Keratinocyte (primary cell): ENCODE data around the gene PPRC1. TPM values are rescaled to one million over a fixed set of nuclear protein-coding genes. Genes with fewer than 3 reads are reported as not detected.

Experiments
- DNase-seq: peaks from one replicate; pipeline ENCODE4 v3.0.0-alpha.2; 2011; ENCODE audit warnings: low read depth, missing footprints, low spot score
- FAIRE-seq: peaks from 2 replicates; lab custom pipeline; 2011; peaks lifted over from hg19 to GRCh38; lab: Jason Lieb, UNC
- H2AFZ ChIP-seq: 2 replicates; pipeline ENCODE4 v1.6.0; 2012; ENCODE audit warnings: low read length, control low read depth, inconsistent platforms; ENCODE audit not compliant: control insufficient read depth
- H3K27ac ChIP-seq: 2 replicates; pipeline ENCODE4 v1.5.1; 2011; ENCODE audit warnings: low read length; ENCODE audit not compliant: control insufficient read depth, insufficient read depth
- H3K27me3 ChIP-seq: 3 replicates; pipeline ENCODE4 v1.6.0; 2011; ENCODE audit warnings: low read length; ENCODE audit not compliant: control insufficient read depth, insufficient read depth; ENCODE audit errors: extremely low read depth
- H3K36me3 ChIP-seq, 2 experiments: 2 replicates in 1 of 2; 3 replicates in 1 of 2; pipeline ENCODE4 v1.5.1; 2011; ENCODE audit warnings: low read length in 2 of 2, mild to moderate bottlenecking in 1 of 2; ENCODE audit not compliant: control insufficient read depth in 2 of 2, insufficient read depth in 2 of 2; ENCODE audit errors: extremely low read depth in 1 of 2
- H3K4me1 ChIP-seq: 3 replicates; pipeline ENCODE4 v1.5.1; 2011; ENCODE audit warnings: low read length; ENCODE audit not compliant: control insufficient read depth, insufficient read depth; ENCODE audit errors: extremely low read depth
- H3K4me2 ChIP-seq: 3 replicates; pipeline ENCODE4 v1.6.0; 2011; ENCODE audit warnings: low read depth, low read length; ENCODE audit not compliant: control insufficient read depth, insufficient read depth; ENCODE audit errors: extremely low read depth
- H3K4me3 ChIP-seq, 3 experiments: fragments of 200-600 bp in 1 of 3; sonication (generic) in 1 of 3; 2 replicates in 2 of 3; 3 replicates in 1 of 3; pipeline ENCODE4 v1.5.1; 2011 to 2016; ENCODE audit warnings: low read length in 3 of 3, mild to moderate bottlenecking in 3 of 3, control low read depth in 2 of 3, inconsistent platforms in 1 of 3, low read depth in 1 of 3, mixed read lengths in 1 of 3, mixed run types in 1 of 3, moderate library complexity in 1 of 3; ENCODE audit not compliant: control insufficient read depth in 2 of 3, insufficient read depth in 2 of 3; ENCODE audit errors: extremely low read depth in 1 of 3
- H3K79me2 ChIP-seq: 2 replicates; pipeline ENCODE4 v1.6.0; 2012; ENCODE audit warnings: low read length; ENCODE audit not compliant: control insufficient read depth, insufficient read depth
- H3K9ac ChIP-seq: 3 replicates; pipeline ENCODE4 v1.6.0; 2011; ENCODE audit warnings: low read length; ENCODE audit not compliant: control insufficient read depth, insufficient read depth; ENCODE audit errors: extremely low read depth
- H3K9me1 ChIP-seq: 3 replicates; pipeline ENCODE4 v1.6.0; 2011; ENCODE audit warnings: low read length; ENCODE audit not compliant: control insufficient read depth, insufficient read depth; ENCODE audit errors: extremely low read depth
- H3K9me3 ChIP-seq: 2 replicates; pipeline ENCODE4 v1.5.1; 2012; ENCODE audit warnings: low read depth, low read length; ENCODE audit not compliant: control insufficient read depth
- H4K20me1 ChIP-seq: 3 replicates; pipeline ENCODE4 v1.6.0; 2011; ENCODE audit warnings: low read length; ENCODE audit not compliant: control insufficient read depth, insufficient read depth; ENCODE audit errors: extremely low read depth
- CTCF ChIP-seq, 3 experiments: IDR thresholded peaks in 1 of 3; conservative IDR thresholded peaks in 1 of 3; optimal IDR thresholded peaks in 1 of 3; 2 replicates in 2 of 3; 3 replicates in 1 of 3; pipeline versions ENCODE3 to v1.5.1; 2011; ENCODE audit warnings: low read length in 3 of 3, mild to moderate bottlenecking in 3 of 3, moderate library complexity in 2 of 3, control low read depth in 1 of 3, inconsistent platforms in 1 of 3; ENCODE audit not compliant: insufficient read depth in 2 of 3; ENCODE audit errors: extremely low read depth in 1 of 3
- EZH2 ChIP-seq: IDR thresholded peaks from one replicate; pipeline ENCODE4 v1.6.1; 2012; ENCODE audit warnings: inconsistent platforms, mild to moderate bottlenecking, low read length, moderate library complexity
- dilution Hi-C: fragments of 300-500 bp; cut with MboI; formaldehyde crosslinking; loops from one replicate; pipeline ENCODE4 v1.7.0; 2020; ENCODE audit warnings: low sequenced_read_pairs; ENCODE audit not compliant: extremely low pct_ligation_motif_present
- polyA plus RNA-seq, 5 experiments: library from polyadenylated mRNA; depleted of rRNA in 3 of 5; stranded (reverse) in 3 of 5; stranded (forward) in 1 of 5; unstranded in 1 of 5; fragments of >200 nt; gene quantifications; 1 replicate in 1 of 5; 2 replicates in 3 of 5; 3 replicates in 1 of 5; pipeline versions ENCODE4 v1.2.1 to v1.2.3, GENCODE V29; 2011 to 2012; ENCODE audit warnings: missing spikeins in 2 of 5, low read depth in 1 of 5, low replicate concordance in 1 of 5

PPRC1 gene
- polyA plus RNA-seq, 1 donor (not counting 4 experiments of a cell fraction or from before 2014, with no cell fraction given): 17.9 TPM

- Histone ChIP-seq H3K4me3 (peak within 1 kb of the TSS; percentile 72 to 98 (median 93)), H3K36me3 (peaks cover 16 to 44% of the 10 kb centered on the region in 2 experiments), H3K9ac (peak within 1 kb of the TSS; percentile 99), H2AFZ (peak within 1 kb of the TSS; percentile 68), H3K4me1 (peaks cover 26% of the 10 kb centered on the region), H3K79me2 (peaks cover 62% of the 10 kb centered on the region), H3K9me3 (no peaks in the 10 kb centered on the region), H4K20me1 (peaks cover 24% of the 10 kb centered on the region), H3K4me2 (peak within 1 kb of the TSS; percentile 95), H3K9me1 (no peaks in the 10 kb centered on the region), H3K27me3 (no peaks in the 10 kb centered on the region), H3K27ac (peak within 1 kb of the TSS; percentile 99)
- peak; percentile 98 for DNase-seq
- peak; percentile 77 for FAIRE-seq
- no peak for TF ChIP-seq CTCF (optimal IDR thresholded peaks at IDR 0.05 in 1 of 3, IDR thresholded peaks at IDR 0.05 in 1 of 3, conservative IDR thresholded peaks at IDR 0.05 in 1 of 3; ENCODE audit: extremely low read depth in 1 of 3, insufficient read depth in 2 of 3, low read length in 3 of 3)
- TF ChIP-seq EZH2: no peak
- dilution Hi-C loops: no loop called here
Observed at GRCh38 chr10:102151774-102152544, 19.1 kb downstream of the PPRC1 start, which contains the start of gene NOLC1. Gene NOLC1, plus strand, starts transcription at chr10:102152389. Its CDS starts 22 bp downstream, at chr10:102152411.

- Histone ChIP-seq H3K27ac (peak overlapping the region; percentile 99), H3K36me3 (peaks cover 15 to 44% of the 10 kb centered on the region in 2 experiments), H4K20me1 (peaks cover 24% of the 10 kb centered on the region), H3K9me3 (no peaks in the 10 kb centered on the region), H3K4me3 (peak overlapping the region; percentile 72 to 98 (median 93)), H3K27me3 (no peaks in the 10 kb centered on the region), H3K9me1 (no peaks in the 10 kb centered on the region), H3K9ac (peak overlapping the region; percentile 99), H3K4me2 (peak overlapping the region; percentile 95), H3K79me2 (peaks cover 62% of the 10 kb centered on the region), H3K4me1 (peaks cover 26% of the 10 kb centered on the region), H2AFZ (peak overlapping the region; percentile 68)
- dilution Hi-C loops: no loop called here
- TF ChIP-seq EZH2 (no peak), CTCF (optimal IDR thresholded peaks at IDR 0.05 in 1 of 3, IDR thresholded peaks at IDR 0.05 in 1 of 3, conservative IDR thresholded peaks at IDR 0.05 in 1 of 3; ENCODE audit: extremely low read depth in 1 of 3, insufficient read depth in 2 of 3, low read length in 3 of 3) (no peak)
- DNase-seq (no peak), FAIRE-seq (no peak)
Observed at GRCh38 chr10:102152545-102152890, 19.7 kb downstream of the PPRC1 start.
